Stimulated activated CD4-positive, alpha-beta T cell treated with anti-CD3 and anti-CD28 coated beads, Interleukin-4, amount 100 ng/mL, for 24 hours (primary cell): Measurements from ENCODE around the gene OR10A3.

Source experiments
- DNase-seq: peaks from one replicate; pipeline ENCODE4 v3.0.0-alpha.2; 2020

The OR10A3 gene

GRCh38 chr11:7890417-7891172 is 50.9 kb downstream of the OR10A3 start:
- DNase-seq: no peak

GRCh38 chr11:7889985-7890384 is 51.5 kb downstream of the OR10A3 start:
- DNase-seq: no peak
